Sigmoid colon (tissue), 7 donors: Measurements from ENCODE around the gene BRINP3. TPM values are rescaled to one million over a fixed set of nuclear protein-coding genes. Genes with fewer than 3 reads are reported as not detected.

Source experiments
- DNase-seq: peaks from one replicate; pipeline ENCODE4 v3.0.0-alpha.2; 2019
- H3K27ac ChIP-seq, 4 donors: fragments of 200-600 bp; sonication (generic); one replicate each; pipeline ENCODE4 v1.5.1; 2016 to 2019; ENCODE audit warnings: mild to moderate bottlenecking in 1 of 4
- H3K27me3 ChIP-seq, 3 donors: fragments of 200-600 bp; sonication (generic); one replicate each; pipeline ENCODE4 v1.5.1; 2019; ENCODE audit warnings: mild to moderate bottlenecking in 1 of 3
- H3K36me3 ChIP-seq, 4 donors: fragments of 200-600 bp; sonication (generic); one replicate each; pipeline ENCODE4 v1.5.1; 2016 to 2019
- H3K4me1 ChIP-seq, 4 donors: fragments of 200-600 bp; sonication (generic); one replicate each; pipeline ENCODE4 v1.5.1; 2017 to 2019
- H3K4me3 ChIP-seq, 4 donors: fragments of 200-600 bp; sonication (generic); one replicate each; pipeline ENCODE4 v1.5.1; 2017 to 2019; ENCODE audit warnings: mild to moderate bottlenecking in 2 of 4, moderate library complexity in 1 of 4
- H3K9me3 ChIP-seq, 4 donors: fragments of 200-600 bp in 3 of 4; sonication (generic) in 3 of 4; one replicate each; pipeline versions ENCODE4 v1.5.1 to v1.6.1; 2013 to 2019
- CTCF ChIP-seq, 4 experiments: fragments of 450-650 bp in 3 of 4; fragments of 200-600 bp in 1 of 4; IDR thresholded peaks; one replicate each; pipeline ENCODE4 v1.5.1; 2016 to 2019; ENCODE audit warnings: antibody characterized with exemption in 4 of 4, mild to moderate bottlenecking in 3 of 4, moderate library complexity in 2 of 4
- EP300 ChIP-seq, 4 donors: sonication (generic); formaldehyde crosslinking; IDR thresholded peaks; one replicate each; pipeline ENCODE4 v1.6.1; 2017; ENCODE audit warnings: antibody characterized with exemption in 4 of 4
- POLR2A ChIP-seq, 2 donors: fragments of 450-650 bp; IDR thresholded peaks; one replicate each; pipeline ENCODE4 v1.6.1; 2016; ENCODE audit warnings: antibody characterized with exemption in 2 of 2, mild to moderate bottlenecking in 2 of 2, moderate library complexity in 2 of 2
- POLR2AphosphoS5 ChIP-seq, 4 donors: sonication (generic); formaldehyde crosslinking; IDR thresholded peaks; one replicate each; pipeline ENCODE4 v1.6.1; 2017; ENCODE audit warnings: antibody characterized with exemption in 4 of 4
- WGBS, 2 donors: extraction: QIAGEN DNeasy Blood & Tissue Kit; methylation state at CpG; one replicate each; pipeline ENCODE4 v1.1.7; 2013; 5-methylcytosine and 5-hydroxymethylcytosine counted together
- intact Hi-C: fragments of 100-400 bp; cut with DNase I; formaldehyde crosslinking; loops from one replicate; pipeline ENCODE4 v1.15.1; 2023
- polyA plus RNA-seq, 3 donors: library from polyadenylated mRNA; stranded (reverse); fragments of 200-250 nt; gene quantifications; one replicate each; pipeline ENCODE4 v1.2.3, GENCODE V29; 2013
- total RNA-seq, 4 donors: library from RNA; depleted of rRNA; stranded (reverse); fragments of >200 nt; gene quantifications; one replicate each; pipeline ENCODE4 v1.1.0, GENCODE V29; 2016
- donor health status: healthy with polysubstance abuse.
- donor health status: Bipolar disorder and iron deficiency.
- donor health status: healthy.

BRINP3 gene
- total and polyA plus RNA-seq, 7 donors: 0.16 to 3.7 (median 2.3) TPM; not detected in 1

- no peak for DNase-seq
- H3K4me1 ChIP-seq: no peaks in the 10 kb centered on the region
- intact Hi-C loops: no loop called here
- no peak overlapping the region for H3K27ac ChIP-seq
- no peak overlapping the region for H3K4me3 ChIP-seq
- TF ChIP-seq EP300 (IDR thresholded peaks at IDR 0.05) (no peak), POLR2A (IDR thresholded peaks at IDR 0.05) (no peak), CTCF (IDR thresholded peaks at IDR 0.05) (no peak), POLR2AphosphoS5 (IDR thresholded peaks at IDR 0.05) (no peak)
- H3K27me3 ChIP-seq: no peaks in the 10 kb centered on the region
- 77 to 79% methylated on average over 3 of the region's 3 CpGs for WGBS, 2 donors
- no peaks in the 10 kb centered on the region for H3K9me3 ChIP-seq
- H3K36me3 ChIP-seq: no peaks in the 10 kb centered on the region
Measured at GRCh38 chr1:190175320-190175719, 302.3 kb downstream of the BRINP3 start.

GRCh38 chr1:190172651-190173430 lies 304.8 kb downstream of the BRINP3 start:
- H3K27ac ChIP-seq: no peak overlapping the region
- no peak for DNase-seq
- H3K27me3 ChIP-seq: no peaks in the 10 kb centered on the region
- H3K9me3 ChIP-seq: no peaks in the 10 kb centered on the region
- 84 to 86% methylated on average over 8 of the region's 8 CpGs for WGBS, 2 donors
- intact Hi-C loops: no loop called here
- TF ChIP-seq CTCF (IDR thresholded peaks at IDR 0.05) (no peak), POLR2A (IDR thresholded peaks at IDR 0.05) (no peak), EP300 (IDR thresholded peaks at IDR 0.05) (no peak), POLR2AphosphoS5 (IDR thresholded peaks at IDR 0.05) (no peak)
- H3K4me1 ChIP-seq: no peaks in the 10 kb centered on the region
- no peaks in the 10 kb centered on the region for H3K36me3 ChIP-seq
- H3K4me3 ChIP-seq: no peak overlapping the region

DNA sequence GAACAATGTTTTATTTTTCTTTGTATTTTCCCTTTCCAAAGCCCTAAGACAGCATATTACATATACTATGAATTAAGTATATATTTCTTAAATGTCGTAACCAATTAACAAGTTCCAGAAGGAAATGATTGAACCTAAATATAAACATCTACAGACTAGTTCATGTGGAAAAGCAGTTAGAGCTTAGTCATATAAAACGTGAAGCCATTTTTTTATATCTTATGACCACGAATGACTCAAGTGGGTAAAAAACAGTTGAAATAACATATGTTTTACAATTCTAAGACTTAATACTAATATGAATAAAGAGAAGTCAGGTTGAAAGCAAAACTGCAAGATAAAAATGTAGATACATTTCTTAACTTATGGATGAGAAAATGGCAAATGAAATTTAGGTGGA lies 307.3 kb downstream of the BRINP3 start:
- H3K9me3 ChIP-seq: no peaks in the 10 kb centered on the region
- H3K27me3 ChIP-seq: no peaks in the 10 kb centered on the region
- no peak overlapping the region for H3K4me3 ChIP-seq
- no peak overlapping the region for H3K27ac ChIP-seq
- DNase-seq: no peak
- TF ChIP-seq POLR2AphosphoS5 (IDR thresholded peaks at IDR 0.05): no peak
- TF ChIP-seq CTCF (IDR thresholded peaks at IDR 0.05): no peak
- no peak for TF ChIP-seq POLR2A (IDR thresholded peaks at IDR 0.05)
- TF ChIP-seq EP300 (IDR thresholded peaks at IDR 0.05): no peak
- 75 to 81% methylated on average over 3 of the region's 3 CpGs for WGBS, 2 donors
- H3K36me3 ChIP-seq: no peaks in the 10 kb centered on the region
- no peaks in the 10 kb centered on the region for H3K4me1 ChIP-seq
- intact Hi-C loops: no loop called here

DNA sequence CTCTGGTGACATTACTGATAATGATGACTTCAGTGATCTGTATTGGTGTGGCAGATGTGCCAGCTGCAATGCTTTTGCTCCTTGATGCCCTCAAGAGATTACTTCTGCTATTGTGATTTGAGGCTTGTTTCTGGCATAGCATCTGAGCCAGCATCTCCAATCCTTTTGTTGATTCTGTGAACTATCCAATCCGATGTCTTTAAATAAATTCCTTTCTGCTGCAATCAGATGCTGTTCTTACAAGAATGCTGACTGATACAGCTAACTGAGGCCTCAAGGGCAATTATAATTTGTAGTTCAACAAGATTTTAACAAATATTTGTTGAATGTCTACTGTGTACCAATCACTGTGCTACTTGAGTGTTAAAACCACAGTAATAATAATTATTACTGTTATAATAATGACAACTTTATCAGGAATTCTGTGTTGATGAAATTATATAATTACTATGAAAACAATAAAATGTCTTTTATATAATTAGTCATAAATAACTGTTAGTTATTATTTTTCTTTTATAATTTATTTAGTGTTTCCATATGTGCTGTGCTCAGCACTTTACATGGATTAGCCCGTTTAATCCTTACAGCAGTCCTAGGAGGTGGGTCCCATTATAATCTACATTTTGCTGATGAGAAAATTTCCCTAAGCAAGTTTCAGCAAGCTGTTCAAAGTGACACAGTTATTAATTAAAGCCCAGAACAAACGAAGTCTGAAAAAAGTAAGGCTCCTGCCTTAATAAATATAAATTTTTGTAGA lies 308.2 kb downstream of the BRINP3 start:
- DNase-seq: no peak
- no peak overlapping the region for H3K27ac ChIP-seq
- H3K9me3 ChIP-seq: no peaks in the 10 kb centered on the region
- WGBS, 2 donors: 71 to 73% methylated on average over 3 of the region's 3 CpGs
- no peak overlapping the region for H3K4me3 ChIP-seq
- H3K27me3 ChIP-seq: no peaks in the 10 kb centered on the region
- no peaks in the 10 kb centered on the region for H3K36me3 ChIP-seq
- TF ChIP-seq CTCF (IDR thresholded peaks at IDR 0.05): no peak
- no peak for TF ChIP-seq POLR2A (IDR thresholded peaks at IDR 0.05)
- no peak for TF ChIP-seq EP300 (IDR thresholded peaks at IDR 0.05)
- intact Hi-C loops: no loop called here
- H3K4me1 ChIP-seq: no peaks in the 10 kb centered on the region
